Adrenal gland (tissue), 5 donors: Measurements from ENCODE around the gene CRTC3.

ENCODE experiments used
- POLR2A ChIP-seq, 2 donors: fragments of 450-650 bp; IDR thresholded peaks; one replicate each; pipeline ENCODE4 v1.6.1; 2017; ENCODE audit warnings: antibody characterized with exemption in 2 of 2, mild to moderate bottlenecking in 2 of 2, moderate library complexity in 1 of 2
- TF ChIP-seq, protein P1 (sequence below), 6 experiments: fragments of 450-650 bp in 4 of 6; fragments of 200-600 bp in 2 of 6; sonication (generic) in 1 of 6; IDR thresholded peaks; 1 replicate in 5 of 6; 2 replicates in 1 of 6; pipeline versions ENCODE4 v1.5.1 to v1.8.0; 2016 to 2021; ENCODE audit warnings: antibody characterized with exemption in 6 of 6, mild to moderate bottlenecking in 2 of 6, moderate library complexity in 1 of 6
- donor health status: DM: no; HTN: no; CAD: no.

DNA sequence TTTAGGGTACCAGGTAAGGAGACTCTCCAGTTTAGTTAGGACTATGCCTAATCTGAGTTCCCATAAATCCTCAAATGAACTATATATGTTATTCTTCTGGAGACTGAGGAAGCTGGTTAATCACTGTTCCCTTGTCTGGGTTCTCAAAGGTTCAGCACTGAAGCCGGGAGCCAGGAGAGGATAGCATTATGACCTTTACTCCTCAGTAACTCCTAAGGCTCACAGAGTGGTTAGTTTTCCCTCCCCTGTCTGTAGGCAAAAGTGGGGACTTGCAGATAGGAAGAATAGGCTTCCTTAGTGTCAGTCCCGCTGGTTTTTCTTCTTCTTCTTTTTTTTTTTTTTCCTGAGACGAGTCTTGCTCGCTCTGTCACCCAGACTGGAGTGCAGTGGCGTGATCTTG lies 50.4 kb downstream of the CRTC3 start:
- TF ChIP-seq, protein P1, sequence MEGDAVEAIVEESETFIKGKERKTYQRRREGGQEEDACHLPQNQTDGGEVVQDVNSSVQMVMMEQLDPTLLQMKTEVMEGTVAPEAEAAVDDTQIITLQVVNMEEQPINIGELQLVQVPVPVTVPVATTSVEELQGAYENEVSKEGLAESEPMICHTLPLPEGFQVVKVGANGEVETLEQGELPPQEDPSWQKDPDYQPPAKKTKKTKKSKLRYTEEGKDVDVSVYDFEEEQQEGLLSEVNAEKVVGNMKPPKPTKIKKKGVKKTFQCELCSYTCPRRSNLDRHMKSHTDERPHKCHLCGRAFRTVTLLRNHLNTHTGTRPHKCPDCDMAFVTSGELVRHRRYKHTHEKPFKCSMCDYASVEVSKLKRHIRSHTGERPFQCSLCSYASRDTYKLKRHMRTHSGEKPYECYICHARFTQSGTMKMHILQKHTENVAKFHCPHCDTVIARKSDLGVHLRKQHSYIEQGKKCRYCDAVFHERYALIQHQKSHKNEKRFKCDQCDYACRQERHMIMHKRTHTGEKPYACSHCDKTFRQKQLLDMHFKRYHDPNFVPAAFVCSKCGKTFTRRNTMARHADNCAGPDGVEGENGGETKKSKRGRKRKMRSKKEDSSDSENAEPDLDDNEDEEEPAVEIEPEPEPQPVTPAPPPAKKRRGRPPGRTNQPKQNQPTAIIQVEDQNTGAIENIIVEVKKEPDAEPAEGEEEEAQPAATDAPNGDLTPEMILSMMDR (IDR thresholded peaks at IDR 0.05): no peak
- TF ChIP-seq POLR2A (IDR thresholded peaks at IDR 0.05): no peak
